ENCODE results near the gene ENTR1. TPM values are rescaled to one million over a fixed set of nuclear protein-coding genes. Genes with fewer than 3 reads are reported as not detected.

ENTR1 gene
- total RNA-seq = 10 to 100 TPM; 26.3 to 55.1 (median 44.0) TPM

DNA sequence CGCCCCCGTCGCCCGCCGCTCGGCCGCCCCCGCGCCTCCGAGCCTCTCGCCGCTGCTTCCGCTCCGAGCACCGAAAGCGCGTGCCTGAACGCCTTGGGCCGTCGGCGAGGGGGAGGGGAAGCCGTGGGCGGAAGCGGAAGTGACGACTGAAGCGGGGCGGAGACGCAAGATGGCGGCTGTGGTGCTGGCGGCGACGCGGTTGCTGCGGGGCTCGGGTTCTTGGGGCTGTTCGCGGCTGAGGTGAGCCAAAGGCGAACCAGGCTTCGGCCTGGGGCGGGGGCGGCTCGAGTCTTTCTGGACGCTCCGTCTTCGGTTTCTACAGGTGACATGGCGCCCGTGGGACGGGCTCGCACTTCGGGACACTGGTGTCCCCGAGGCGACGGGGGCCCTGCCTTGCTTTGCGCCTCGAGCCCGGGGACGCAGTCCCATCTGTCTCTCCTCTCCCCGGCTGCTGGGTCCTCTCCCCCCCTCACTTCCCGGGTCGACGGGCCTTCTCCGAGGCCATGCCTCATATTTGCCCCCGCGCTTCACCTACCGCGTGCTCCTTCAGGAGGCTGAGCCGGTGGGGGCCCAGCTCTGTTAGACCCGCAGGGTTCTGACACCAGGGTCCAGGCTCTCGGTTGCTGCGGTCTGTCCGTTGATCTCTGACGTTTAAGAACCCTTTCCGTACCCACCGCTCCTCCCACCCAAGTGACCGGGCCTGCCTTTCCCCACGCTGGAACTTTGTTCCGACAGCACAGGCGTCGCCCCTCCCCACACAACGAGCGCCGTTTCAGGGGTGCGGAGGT, at the start of gene ENTR1, which contains the start of gene PMPCA:
TSS of gene ENTR1 (minus strand) at position 115 of the 788 bp plus-strand sequence. CDS start 217 bp downstream, outside the sequence.
TSS of gene PMPCA (plus strand) at position 159 of the 788 bp plus-strand sequence. CDS start at position 170, 11 bp downstream.
- Histone ChIP-seq H3K36me3 (peaks cover 0 to 63% of the 10 kb centered on the region in 2 donors), H3K27ac (peak within 1 kb of the TSS; percentile 68 to 92 (median 87)), H3K27me3 (no peaks in the 10 kb centered on the region), H3K4me3 (peak within 1 kb of the TSS; percentile 94 to 96), H3K9me3 (no peaks in the 10 kb centered on the region), H3K4me1 (peaks cover 0 to 40% (median 12%) of the 10 kb centered on the region in 3 donors)
- 0% methylated on average over 2 to 4 of the region's 83 CpGs for WGBS, 2 donors (ENCODE audit: low coverage in 1 of 2)
- peak; percentile 96 for ATAC-seq
- TF ChIP-seq POLR2A (IDR thresholded peaks at IDR 0.05) (peak; percentile 87 to 90), CTCF (IDR thresholded peaks at IDR 0.05) (no peak), EP300 (IDR thresholded peaks at IDR 0.05) (no peak), POLR2AphosphoS5 (IDR thresholded peaks at IDR 0.05) (peak; percentile 99)

- H3K36me3 ChIP-seq = peaks cover 0 to 100% of the 10 kb centered on the region in 2 donors
- TF ChIP-seq POLR2A (IDR thresholded peaks at IDR 0.05) = no peak
- TF ChIP-seq CTCF (IDR thresholded peaks at IDR 0.05) = no peak
- TF ChIP-seq EP300 (IDR thresholded peaks at IDR 0.05) = no peak
- no peak for TF ChIP-seq POLR2AphosphoS5 (IDR thresholded peaks at IDR 0.05)
- H3K27ac ChIP-seq = no peak overlapping the region
- WGBS, 2 donors (ENCODE audit: low coverage in 1 of 2) = 90 to 92% methylated on average over 13 to 22 of the region's 28 CpGs
- no peaks in the 10 kb centered on the region for H3K9me3 ChIP-seq
- no peaks in the 10 kb centered on the region for H3K27me3 ChIP-seq
- no peaks in the 10 kb centered on the region for H3K4me1 ChIP-seq
- H3K4me3 ChIP-seq = no peak overlapping the region
- ATAC-seq = no peak
Observed at GRCh38 chr9:136459425-136459824, 49.0 kb upstream of the ENTR1 start.

- WGBS, 2 donors (ENCODE audit: low coverage in 1 of 2) = 100% methylated on average over 2 of the region's 24 CpGs; no CpG with 5 or more reads in 1 of the 2 donors
- Histone ChIP-seq H3K27me3 (no peaks in the 10 kb centered on the region), H3K36me3 (peaks cover 0 to 100% of the 10 kb centered on the region in 2 donors), H3K4me1 (no peaks in the 10 kb centered on the region), H3K9me3 (no peaks in the 10 kb centered on the region), H3K4me3 (no peak overlapping the region), H3K27ac (no peak overlapping the region)
- no peak for TF ChIP-seq POLR2A (IDR thresholded peaks at IDR 0.05)
- no peak for TF ChIP-seq CTCF (IDR thresholded peaks at IDR 0.05)
- no peak for TF ChIP-seq POLR2AphosphoS5 (IDR thresholded peaks at IDR 0.05)
- no peak for TF ChIP-seq EP300 (IDR thresholded peaks at IDR 0.05)
- no peak for ATAC-seq
Observed at GRCh38 chr9:136457326-136457725, 46.9 kb upstream of the ENTR1 start.

GRCh38 chr9:136456258-136456657, 45.8 kb upstream of the ENTR1 start:
- no peak for ATAC-seq
- WGBS, 2 donors (ENCODE audit: low coverage in 1 of 2) = 55 to 100% methylated on average over 1 to 2 of the region's 9 CpGs
- Histone ChIP-seq H3K36me3 (peaks cover 0 to 98% of the 10 kb centered on the region in 2 donors), H3K27ac (no peak overlapping the region), H3K4me1 (no peaks in the 10 kb centered on the region), H3K27me3 (no peaks in the 10 kb centered on the region), H3K4me3 (no peak overlapping the region), H3K9me3 (no peaks in the 10 kb centered on the region)
- no peak for TF ChIP-seq POLR2A (IDR thresholded peaks at IDR 0.05)
- no peak for TF ChIP-seq POLR2AphosphoS5 (IDR thresholded peaks at IDR 0.05)

GRCh38 chr9:136455043-136456002, 44.9 kb upstream of the ENTR1 start:
- H3K27me3 ChIP-seq = no peaks in the 10 kb centered on the region
- H3K4me3 ChIP-seq = no peak overlapping the region
- no peak for ATAC-seq
- TF ChIP-seq CTCF (IDR thresholded peaks at IDR 0.05) (no peak), EP300 (IDR thresholded peaks at IDR 0.05) (no peak), POLR2AphosphoS5 (IDR thresholded peaks at IDR 0.05) (no peak), POLR2A (IDR thresholded peaks at IDR 0.05) (no peak)
- H3K36me3 ChIP-seq = peaks cover 0 to 98% of the 10 kb centered on the region in 2 donors
- H3K27ac ChIP-seq = no peak overlapping the region
- WGBS, 2 donors (ENCODE audit: low coverage in 1 of 2) = 70 to 89% methylated on average over 4 to 13 of the region's 43 CpGs
- no peaks in the 10 kb centered on the region for H3K4me1 ChIP-seq
- no peaks in the 10 kb centered on the region for H3K9me3 ChIP-seq
